ENCODE results near the gene WDR41.

WDR41 gene

DNA sequence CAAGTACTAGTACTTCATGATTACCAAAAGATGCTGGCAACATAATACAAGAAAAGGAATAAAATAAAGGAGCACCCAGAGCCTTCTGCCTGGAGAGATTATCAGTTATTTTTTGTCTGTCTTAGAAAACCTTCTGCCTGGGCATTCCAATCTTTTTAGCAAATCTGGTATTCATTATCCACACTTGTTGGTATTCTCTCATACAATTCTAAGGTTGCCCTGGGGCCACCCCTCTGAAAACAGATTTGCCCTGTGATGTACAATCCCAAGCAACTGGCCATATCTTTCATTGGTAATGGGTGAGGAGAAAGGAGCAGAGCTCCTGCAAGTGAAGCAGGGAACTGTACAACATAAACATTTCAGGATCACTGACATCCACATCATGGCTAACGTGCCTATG lies 47.8 kb downstream of the WDR41 start:
- DNase-seq (ENCODE audit: low spot score), result peak; percentile 25

DNA sequence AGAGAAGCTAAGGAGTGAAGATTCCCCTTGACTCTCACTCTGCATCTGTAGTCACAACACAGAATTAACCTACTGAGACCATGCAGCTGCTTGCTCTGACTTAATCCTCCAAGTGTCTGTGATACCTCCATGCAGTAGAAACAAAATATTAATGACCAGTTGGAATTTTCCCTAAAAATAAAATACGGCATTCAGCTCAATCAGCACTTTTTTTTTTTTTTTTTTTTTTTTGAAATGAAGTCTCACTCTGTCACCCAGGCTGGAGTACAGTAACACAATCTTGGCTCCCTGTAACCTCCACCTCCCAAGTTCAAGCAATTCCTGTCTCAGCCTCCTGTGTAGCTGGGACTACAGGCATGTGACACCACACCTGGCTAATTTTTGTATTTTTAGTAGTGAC lies 48.4 kb downstream of the WDR41 start:
- no peak for DNase-seq (ENCODE audit: low spot score)

DNA sequence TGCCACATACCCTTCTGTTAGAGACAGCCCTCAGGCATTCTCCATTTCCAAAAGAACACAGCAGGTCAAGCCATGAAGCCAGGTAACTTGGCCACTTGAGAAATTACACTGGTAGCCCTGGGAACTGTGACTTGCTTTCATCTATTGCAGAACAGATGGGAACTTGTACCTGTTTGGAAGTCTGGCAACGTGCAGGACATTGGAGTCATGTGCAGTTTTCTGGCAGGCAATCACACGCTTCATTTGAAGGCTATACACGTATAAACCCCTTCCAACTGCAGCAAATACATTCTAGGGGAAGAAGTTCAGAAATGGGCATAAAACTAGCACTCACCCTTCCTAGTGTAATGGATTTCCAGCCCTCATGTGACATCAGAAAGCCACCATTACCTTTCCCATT lies 54.0 kb downstream of the WDR41 start:
- DNase-seq (ENCODE audit: low spot score), result no peak

GRCh38 chr5:77437194-77437593 lies 54.9 kb downstream of the WDR41 start:
- DNase-seq (ENCODE audit: low spot score), result no peak

GRCh38 chr5:77431719-77432118 lies 60.4 kb downstream of the WDR41 start:
- DNase-seq (ENCODE audit: low spot score), result no peak

GRCh38 chr5:77431286-77431685 lies 60.8 kb downstream of the WDR41 start:
- DNase-seq (ENCODE audit: low spot score), result no peak

DNA sequence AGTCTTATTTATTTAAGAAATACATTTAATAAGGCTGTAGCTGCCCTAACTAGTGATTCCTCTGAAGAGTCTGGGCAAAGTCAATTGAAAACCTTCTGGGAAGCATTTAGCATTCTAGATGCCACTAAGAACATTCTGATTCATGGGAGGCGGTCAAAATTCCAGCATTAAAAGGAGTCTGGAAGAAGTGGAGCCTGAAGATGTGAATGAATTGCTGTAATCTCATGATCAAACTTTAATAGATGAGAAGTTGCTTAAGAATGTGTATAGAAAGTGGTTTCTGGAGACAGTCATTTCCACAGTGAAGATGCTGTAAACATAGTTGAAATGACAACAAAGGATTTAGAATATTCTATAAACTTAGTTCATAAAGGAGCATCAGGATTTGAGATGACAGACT lies 61.4 kb downstream of the WDR41 start:
- no peak for DNase-seq (ENCODE audit: low spot score)

DNA sequence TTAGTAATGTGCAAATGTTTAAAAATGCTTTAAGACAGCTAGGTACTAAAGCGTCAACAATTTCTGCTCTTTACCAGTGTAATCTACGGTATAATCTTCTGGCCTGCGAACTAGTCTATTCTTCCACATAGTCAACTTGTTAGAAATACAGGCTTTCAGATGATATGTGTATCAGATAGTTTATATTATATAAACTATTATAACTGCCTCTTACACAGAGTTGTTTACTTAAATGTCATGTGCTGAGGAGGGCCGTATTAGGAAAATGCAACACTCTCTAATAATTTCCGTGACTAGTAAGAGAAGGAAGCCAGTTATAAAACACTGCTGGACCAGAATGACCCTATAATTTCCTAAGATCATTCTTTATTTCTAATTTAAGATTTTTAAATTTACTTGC lies 63.6 kb downstream of the WDR41 start:
- DNase-seq (ENCODE audit: low spot score), result no peak

- peak; percentile 37 for DNase-seq (ENCODE audit: low spot score)
These were observed 64.1 kb downstream of the WDR41 start for GRCh38 chr5:77427998-77428397.

DNA sequence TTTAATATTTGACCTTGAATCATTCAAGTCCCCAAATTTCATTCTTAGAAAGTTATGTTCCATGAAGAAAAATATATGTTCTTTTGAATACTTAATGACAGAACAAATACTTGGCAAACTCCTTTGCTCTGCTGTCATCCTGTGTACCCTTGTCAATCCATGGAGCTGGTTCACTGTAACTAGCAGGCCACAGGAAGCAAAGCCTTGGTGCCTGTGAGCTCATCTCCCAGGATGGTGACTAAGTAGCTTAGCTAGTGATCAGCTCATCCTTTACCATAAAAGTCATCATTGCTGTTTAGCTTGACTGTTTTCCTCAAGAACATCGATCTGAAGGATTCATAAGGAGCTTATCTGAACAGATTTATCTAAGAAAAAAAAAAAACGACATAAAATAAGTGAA lies 65.4 kb downstream of the WDR41 start:
- peak; percentile 29 for DNase-seq (ENCODE audit: low spot score)

DNA sequence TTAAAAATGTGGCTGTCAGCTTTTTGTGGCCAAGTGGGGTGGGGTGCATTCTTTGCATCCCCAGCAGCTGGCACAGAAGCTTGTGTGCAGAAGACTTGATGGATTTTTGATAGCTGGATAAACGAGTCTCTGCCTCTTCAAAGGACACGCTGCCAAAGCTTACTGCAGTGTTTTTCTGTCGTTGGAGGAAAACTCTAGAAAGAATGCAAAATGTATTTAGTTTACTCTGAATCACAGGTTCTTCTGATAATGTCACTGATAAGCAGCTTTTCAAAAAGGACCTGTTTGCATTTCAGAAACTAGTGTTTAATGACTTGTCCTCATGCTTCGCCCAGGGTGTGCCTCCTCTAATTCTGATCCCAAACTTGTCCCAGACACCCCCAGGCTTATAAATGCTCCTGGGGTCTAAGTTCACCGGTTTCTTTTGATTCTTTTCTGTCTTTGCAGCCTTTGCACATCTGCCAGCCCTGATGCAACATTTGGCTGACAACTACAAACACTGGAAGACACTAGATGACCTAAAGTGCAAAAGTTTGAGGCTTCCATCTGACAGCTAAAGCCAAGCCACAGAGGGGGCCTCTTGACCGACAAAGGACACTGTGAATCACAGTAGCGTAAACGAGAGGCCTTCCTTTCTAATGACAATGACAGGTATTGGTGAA lies 66.0 kb downstream of the WDR41 start:
- DNase-seq (ENCODE audit: low spot score), result no peak

- DNase-seq (ENCODE audit: low spot score), result no peak
These were observed 66.7 kb downstream of the WDR41 start for GRCh38 chr5:77425420-77425819.

DNA sequence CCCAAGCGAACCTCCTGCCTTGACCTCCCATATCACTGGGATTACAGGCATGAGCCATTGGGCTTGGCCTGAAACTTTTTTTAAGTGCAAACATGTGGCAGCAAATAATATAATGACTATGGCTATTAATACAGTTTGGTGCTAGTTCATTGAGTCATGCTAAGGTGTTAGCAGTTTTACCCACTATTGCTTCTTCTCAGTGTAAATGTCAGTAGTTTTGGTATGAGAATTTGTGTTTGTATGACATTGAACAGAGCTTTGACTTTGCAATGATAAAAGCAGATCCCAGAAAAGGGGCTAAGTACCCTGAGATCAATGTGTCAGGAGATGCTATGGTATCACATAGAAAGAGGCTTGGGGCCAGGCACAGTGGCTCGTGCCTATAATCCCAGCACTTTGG lies 67.2 kb downstream of the WDR41 start:
- DNase-seq (ENCODE audit: low spot score), result no peak

DNA sequence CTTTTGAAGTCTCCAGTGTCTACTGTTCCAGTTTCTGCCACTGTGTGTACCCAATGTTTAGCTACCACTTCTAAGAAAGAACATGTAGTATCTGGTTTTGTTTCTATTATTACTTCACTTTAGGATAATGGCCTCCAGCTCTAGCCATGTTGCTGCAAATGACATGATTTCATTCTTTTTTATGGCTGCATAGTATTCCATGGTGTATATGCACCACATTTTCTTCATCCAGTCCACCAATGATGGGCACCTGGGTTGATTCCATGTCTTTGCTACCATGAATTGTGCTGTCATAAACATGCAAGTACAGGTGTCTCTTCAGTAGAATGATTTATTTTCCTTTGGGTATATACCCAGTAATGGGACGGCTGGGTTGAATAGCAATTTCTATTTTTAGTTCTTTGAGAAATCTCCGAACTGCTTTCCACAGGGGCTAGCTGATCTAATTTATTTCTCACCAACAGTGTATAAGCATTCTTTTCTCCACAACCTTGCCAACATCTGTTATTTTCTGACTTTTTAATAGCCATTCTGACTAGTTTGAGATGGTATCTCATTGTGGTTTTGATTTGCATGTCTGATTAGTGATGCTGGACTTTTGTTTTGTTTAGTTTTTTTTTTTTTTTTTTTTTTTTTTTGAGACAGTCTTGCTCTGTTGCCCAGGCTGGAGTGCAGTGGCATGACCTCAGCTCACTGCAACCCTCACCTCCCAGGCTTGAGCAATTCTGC lies 68.9 kb downstream of the WDR41 start:
- no peak for DNase-seq (ENCODE audit: low spot score)

GRCh38 chr5:77420940-77421339 lies 71.2 kb downstream of the WDR41 start:
- no peak for DNase-seq (ENCODE audit: low spot score)

- no peak for DNase-seq (ENCODE audit: low spot score)
These were observed 72.2 kb downstream of the WDR41 start for GRCh38 chr5:77419644-77420582.

DNA sequence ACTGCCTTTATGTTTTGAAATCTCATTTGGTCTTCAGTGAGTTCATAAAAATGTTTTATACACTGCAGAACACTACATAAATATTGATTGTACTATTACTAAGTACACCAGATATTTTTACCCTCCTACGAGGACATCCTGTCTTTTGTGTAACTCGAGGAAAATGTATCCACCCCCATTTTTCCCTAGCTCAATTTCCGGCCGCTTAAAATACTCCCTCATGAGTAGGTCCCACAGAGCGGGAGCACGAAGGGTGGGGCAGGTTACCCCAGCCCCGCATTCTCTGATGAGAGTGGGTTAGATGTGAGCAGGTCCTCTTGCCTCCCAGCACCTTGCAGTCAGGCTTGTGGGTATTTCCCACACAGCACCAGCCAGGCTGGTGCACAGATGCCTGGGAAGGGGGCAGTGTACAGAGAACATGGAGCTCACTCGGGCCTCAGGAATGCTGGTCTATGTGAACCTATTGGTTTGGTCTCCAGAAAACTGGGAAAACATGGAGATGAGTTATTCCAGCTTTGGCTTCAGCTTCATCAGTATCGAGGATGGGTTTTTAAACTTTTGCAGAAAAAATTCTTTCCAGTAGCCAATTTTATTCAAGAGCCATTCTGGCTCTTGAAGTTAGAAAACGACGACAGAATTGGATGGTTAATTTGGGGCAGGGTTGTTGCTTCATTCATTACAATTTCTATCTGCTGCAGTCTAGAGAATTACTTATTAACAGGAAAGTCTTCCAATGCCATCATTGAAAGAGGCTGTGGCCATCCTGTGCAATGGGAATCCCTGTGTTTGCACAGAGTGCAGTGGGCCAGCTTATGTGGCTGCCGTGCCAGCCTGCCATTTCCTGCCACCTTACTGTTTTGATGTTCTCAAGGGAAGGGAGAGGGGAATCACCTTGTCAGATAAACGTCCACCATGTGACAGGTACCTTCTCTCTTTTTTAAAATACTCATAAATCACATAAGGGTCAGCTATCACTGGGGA lies 73.2 kb downstream of the WDR41 start:
- DNase-seq (ENCODE audit: low spot score), result peak; percentile 18

DNA sequence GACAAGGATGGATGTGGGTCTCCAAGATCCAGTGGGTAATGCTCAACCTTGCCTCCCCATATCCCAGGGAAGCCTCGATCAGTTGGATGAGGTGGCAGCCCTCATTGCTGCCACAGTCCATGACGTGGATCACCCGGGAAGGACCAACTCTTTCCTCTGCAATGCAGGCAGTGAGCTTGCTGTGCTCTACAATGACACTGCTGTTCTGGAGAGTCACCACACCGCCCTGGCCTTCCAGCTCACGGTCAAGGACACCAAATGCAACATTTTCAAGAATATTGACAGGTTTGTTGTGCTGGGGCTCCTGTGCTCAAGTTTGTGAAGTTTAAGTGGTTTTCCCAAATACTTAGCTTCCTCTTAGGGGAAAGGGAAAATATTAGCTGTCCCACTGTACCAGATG lies 74.0 kb downstream of the WDR41 start:
- DNase-seq (ENCODE audit: low spot score), result no peak

GRCh38 chr5:77413049-77413448 lies 79.1 kb downstream of the WDR41 start:
- no peak for DNase-seq (ENCODE audit: low spot score)

GRCh38 chr5:77409870-77410621 lies 82.1 kb downstream of the WDR41 start:
- DNase-seq (ENCODE audit: low spot score), result no peak

GRCh38 chr5:77407152-77407551 lies 85.0 kb downstream of the WDR41 start:
- no peak for DNase-seq (ENCODE audit: low spot score)
